SJCRH30 (cell line): ENCODE results near the gene ALG13. TPM values are rescaled to one million over a fixed set of nuclear protein-coding genes. Genes with fewer than 3 reads are reported as not detected.
"Not testable (repeated sequence)": the region's sequence is repeated elsewhere in the genome, so short reads cannot be mapped to it uniquely, and the experiment has no call there.

Source experiments
- DNase-seq, 2 experiments: peaks; one replicate each; pipeline ENCODE4 v3.0.0-alpha.2; 2015 to 2020
- H3K27ac ChIP-seq: fragments of 250-450 bp; sonication (Bioruptor Pico); 2 replicates; pipeline ENCODE4 v1.5.1; 2020; ENCODE audit warnings: mild to moderate bottlenecking, moderate library complexity
- H3K27me3 ChIP-seq: fragments of 250-450 bp; sonication (Bioruptor Pico); 2 replicates; pipeline ENCODE4 v1.5.1; 2020; ENCODE audit warnings: mild to moderate bottlenecking, moderate library complexity
- H3K36me3 ChIP-seq: fragments of 250-450 bp; sonication (Bioruptor Pico); 2 replicates; pipeline ENCODE4 v1.5.1; 2020; ENCODE audit warnings: mild to moderate bottlenecking, moderate library complexity
- H3K4me1 ChIP-seq: fragments of 250-450 bp; sonication (Bioruptor Pico); 2 replicates; pipeline ENCODE4 v1.5.1; 2020; ENCODE audit warnings: mild to moderate bottlenecking, moderate library complexity
- H3K4me3 ChIP-seq: fragments of 250-450 bp; sonication (Bioruptor Pico); 2 replicates; pipeline ENCODE4 v1.5.1; 2020; ENCODE audit warnings: mild to moderate bottlenecking, moderate library complexity
- H3K9me3 ChIP-seq: fragments of 250-450 bp; sonication (Bioruptor Pico); replicated peaks from 2 replicates; pipeline ENCODE4 v1.5.1; 2020; ENCODE audit warnings: mild to moderate bottlenecking, moderate library complexity
- total RNA-seq: library from RNA; depleted of rRNA; stranded (reverse); fragments of >200 nt; shearing (Covaris generic); gene quantifications from 2 replicates; pipeline ENCODE4 v1.2.3, GENCODE V29; 2014; rRNA removed

ALG13 gene
- total RNA-seq = 96.9 and 114 TPM in 2 replicates

GRCh38 chrX:111680988-111681779 is at the start of gene ALG13:
TSS of gene ALG13 (plus strand) at chrX:111681170. CDS start at chrX:111681219, 49 bp downstream.
- Histone ChIP-seq H3K27me3 (no peaks in the 10 kb centered on the region), H3K9me3 (no peaks in the 10 kb centered on the region), H3K27ac (peak within 1 kb of the TSS; percentile 100), H3K4me3 (peak within 1 kb of the TSS; percentile 97), H3K36me3 (peaks cover 28% of the 10 kb centered on the region), H3K4me1 (no peaks in the 10 kb centered on the region; the same call in 1 of the 2 replicates)
- DNase-seq = peak; percentile 95 to 97

DNA sequence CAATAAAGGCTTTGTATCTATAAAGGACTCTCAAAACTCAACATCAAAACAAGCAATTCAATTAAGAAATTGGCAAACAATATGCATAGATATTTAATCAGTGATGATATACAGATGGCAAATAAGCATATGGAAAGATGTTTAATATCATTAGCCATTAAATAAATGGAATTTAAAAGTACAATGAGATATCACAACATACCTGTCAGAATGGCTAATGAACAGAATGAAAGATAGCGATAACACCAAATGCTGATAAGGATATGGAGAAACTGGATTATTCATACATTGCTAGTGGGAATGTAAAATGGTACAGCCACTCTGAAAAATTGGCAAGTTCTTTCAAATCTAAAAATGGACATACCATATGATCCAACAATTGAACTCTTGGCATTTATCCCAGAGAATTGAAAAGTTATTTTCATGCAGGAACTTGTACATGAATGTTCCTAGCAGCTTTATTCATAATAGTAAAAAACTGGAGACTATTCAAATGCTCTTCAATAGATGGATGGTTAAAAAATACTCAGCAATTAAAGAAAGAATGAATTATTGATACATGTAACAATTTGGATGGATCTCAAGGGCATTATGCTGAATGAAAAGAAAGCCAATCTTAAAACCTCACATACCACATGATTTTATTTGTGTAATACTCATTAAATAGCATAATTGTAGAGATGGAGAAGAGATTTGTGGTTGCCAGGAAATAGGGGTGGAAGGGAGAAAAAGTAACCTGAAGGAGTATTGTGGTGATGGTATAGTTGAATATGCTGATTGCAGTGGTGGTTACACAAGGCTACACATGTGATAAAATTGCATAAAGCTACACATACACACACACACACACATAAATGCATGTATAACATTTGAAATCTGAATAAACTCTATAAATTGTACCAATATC is 45.9 kb upstream of the ALG13 start:
- no peak overlapping the region for H3K27ac ChIP-seq
- H3K4me3 ChIP-seq = no peak overlapping the region
- no peaks in the 10 kb centered on the region for H3K27me3 ChIP-seq
- no peaks in the 10 kb centered on the region for H3K4me1 ChIP-seq
- no peaks in the 10 kb centered on the region for H3K36me3 ChIP-seq
- H3K9me3 ChIP-seq = no peaks in the 10 kb centered on the region
- DNase-seq = no peak

DNA sequence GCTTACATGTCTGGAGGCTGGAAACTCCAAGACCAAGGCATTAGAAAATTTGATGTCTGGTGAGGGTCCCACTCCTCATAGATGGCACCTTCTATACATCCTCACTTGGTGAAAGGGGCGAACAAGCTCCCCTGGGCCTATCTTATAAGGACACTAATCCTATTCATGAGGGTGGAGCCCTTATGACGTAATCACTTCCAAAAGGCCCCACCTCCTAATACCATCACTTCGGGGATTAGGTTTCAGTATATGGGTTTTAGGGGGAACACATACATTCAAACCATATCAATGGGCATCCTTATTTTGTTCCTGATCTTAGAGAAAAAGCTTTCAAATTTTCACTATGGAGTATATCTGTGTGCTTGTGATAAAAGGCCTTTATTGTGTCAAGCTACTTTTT is 39.0 kb upstream of the ALG13 start:
- Histone ChIP-seq H3K27ac (no peak overlapping the region), H3K27me3 (no peaks in the 10 kb centered on the region), H3K9me3 (no peaks in the 10 kb centered on the region), H3K4me1 (peaks cover 4% of the 10 kb centered on the region; the same call in 1 of the 2 replicates), H3K36me3 (no peaks in the 10 kb centered on the region), H3K4me3 (no peak overlapping the region)
- DNase-seq = peak in 1 of 2 experiments; percentile 25

DNA sequence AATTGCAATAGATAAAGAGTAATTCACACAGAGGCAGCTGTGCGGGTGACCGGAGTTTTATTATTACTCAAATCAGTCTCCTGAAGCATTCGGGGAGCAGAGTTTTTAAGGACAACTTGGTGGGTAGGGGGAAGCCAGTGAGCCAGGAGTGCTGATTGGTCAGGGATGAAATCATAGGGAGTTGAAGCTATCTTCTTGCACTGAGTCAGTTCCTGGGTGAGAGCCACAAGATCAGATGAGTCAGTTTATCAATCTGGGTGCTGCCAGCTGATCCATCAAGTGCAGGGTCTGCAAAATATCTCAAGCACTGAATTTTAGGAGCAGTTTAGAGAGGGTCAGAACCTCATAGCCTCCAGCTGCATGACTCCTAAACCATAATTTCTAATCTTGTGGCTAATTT is 35.8 kb upstream of the ALG13 start:
- not testable (repeated sequence) for H3K27me3 ChIP-seq, H3K4me1 ChIP-seq, H3K4me3 ChIP-seq, H3K9me3 ChIP-seq, DNase-seq, H3K27ac ChIP-seq, H3K36me3 ChIP-seq

DNA sequence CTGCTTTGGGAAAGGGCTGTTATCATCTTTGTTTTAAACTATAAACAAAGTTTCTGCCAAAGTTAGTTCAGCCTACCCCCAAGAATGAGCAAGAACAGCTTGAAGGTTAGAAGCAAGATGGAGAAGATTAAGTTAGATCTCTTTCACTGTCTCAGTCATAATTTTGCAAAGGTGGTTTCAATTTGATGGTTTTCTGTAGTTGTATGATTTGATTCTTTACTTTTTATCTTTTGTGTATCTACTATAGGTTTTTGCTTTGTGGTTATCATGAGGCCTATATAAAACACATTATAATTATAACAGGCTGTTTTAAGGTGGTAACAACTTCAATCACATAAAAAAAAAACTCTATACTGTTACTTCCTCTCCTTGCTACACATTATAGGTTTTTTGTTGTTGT is 35.4 kb upstream of the ALG13 start:
- H3K27ac ChIP-seq = no peak overlapping the region
- no peak overlapping the region for H3K4me3 ChIP-seq
- H3K36me3 ChIP-seq = no peaks in the 10 kb centered on the region
- peaks cover 4% of the 10 kb centered on the region; the same call in 1 of the 2 replicates for H3K4me1 ChIP-seq
- H3K27me3 ChIP-seq = no peaks in the 10 kb centered on the region
- H3K9me3 ChIP-seq = no peaks in the 10 kb centered on the region
- DNase-seq = no peak

DNA sequence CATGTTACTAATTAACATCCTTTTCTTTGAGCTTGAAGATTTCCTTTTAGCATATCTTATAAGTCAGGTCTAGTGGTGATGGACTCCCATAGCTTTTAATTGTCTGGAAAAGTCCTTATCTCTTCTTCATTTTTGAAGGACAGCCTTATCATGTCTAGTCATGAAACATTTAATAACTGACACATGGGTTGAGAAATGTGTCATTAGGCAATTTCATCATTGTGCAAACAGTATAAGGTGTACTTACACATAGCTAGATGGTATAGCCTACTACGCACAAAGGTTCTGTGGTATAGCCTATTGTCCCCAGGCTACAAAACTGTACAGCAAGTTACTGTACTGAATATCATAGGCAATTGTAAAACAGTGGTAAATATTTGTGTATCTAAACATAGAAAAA is 34.5 kb upstream of the ALG13 start:
- Histone ChIP-seq H3K9me3 (no peaks in the 10 kb centered on the region), H3K36me3 (no peaks in the 10 kb centered on the region), H3K27ac (no peak overlapping the region), H3K4me1 (peaks cover 4% of the 10 kb centered on the region; the same call in 1 of the 2 replicates), H3K27me3 (no peaks in the 10 kb centered on the region), H3K4me3 (no peak overlapping the region)
- no peak for DNase-seq

DNA sequence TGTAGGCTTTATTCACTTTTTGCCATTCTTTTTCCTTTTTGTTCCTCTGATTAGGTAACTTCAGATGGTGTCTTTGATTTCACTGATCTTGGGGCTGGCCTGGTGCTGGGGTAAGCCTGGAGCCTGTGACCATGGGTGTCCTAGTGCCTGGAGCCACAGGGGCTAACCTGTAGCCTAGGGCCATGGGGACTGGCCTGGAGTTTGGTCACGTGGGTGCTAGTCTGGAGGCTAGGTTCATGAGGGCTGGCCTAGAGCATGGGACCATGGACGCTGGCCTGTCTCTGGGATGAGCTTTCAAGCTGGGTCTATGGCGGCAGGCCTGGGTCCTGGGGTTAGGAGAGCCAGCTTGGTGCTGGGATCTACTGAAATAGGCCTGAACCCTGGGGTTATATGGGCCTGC is 32.2 kb upstream of the ALG13 start:
- H3K36me3 ChIP-seq = no peaks in the 10 kb centered on the region

DNA sequence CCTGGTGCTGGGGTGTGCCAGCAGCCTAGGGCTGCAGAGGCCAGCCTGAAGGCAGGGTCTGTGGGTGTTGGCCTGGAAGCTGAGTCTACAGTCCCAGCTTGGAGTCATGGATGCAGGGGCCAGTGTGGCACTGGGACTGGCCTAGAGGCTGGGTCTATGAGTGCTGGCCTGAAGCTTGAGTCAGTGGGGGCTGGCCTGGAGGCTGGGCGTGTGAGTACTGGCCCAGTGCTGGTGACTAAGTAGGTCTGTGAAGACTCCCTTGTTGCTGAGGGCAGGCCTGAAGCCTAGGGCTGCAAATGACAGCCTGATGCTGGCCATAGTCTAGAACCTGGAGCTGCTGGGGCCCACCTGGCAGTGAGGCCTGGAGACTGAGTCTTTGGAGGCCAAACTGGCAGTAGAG is 31.3 kb upstream of the ALG13 start:
- Histone ChIP-seq H3K4me1 (no peaks in the 10 kb centered on the region), H3K27ac (no peak overlapping the region), H3K36me3 (no peaks in the 10 kb centered on the region), H3K27me3 (no peaks in the 10 kb centered on the region), H3K9me3 (no peaks in the 10 kb centered on the region), H3K4me3 (no peak overlapping the region)
- DNase-seq = no peak

More for the DNA sequence above, 32.2 kb upstream of the ALG13 start:
- Histone ChIP-seq H3K27ac (no peak overlapping the region), H3K4me3 (no peak overlapping the region), H3K27me3 (no peaks in the 10 kb centered on the region), H3K9me3 (no peaks in the 10 kb centered on the region), H3K4me1 (peaks cover 4% of the 10 kb centered on the region; the same call in 1 of the 2 replicates)
- no peak for DNase-seq

DNA sequence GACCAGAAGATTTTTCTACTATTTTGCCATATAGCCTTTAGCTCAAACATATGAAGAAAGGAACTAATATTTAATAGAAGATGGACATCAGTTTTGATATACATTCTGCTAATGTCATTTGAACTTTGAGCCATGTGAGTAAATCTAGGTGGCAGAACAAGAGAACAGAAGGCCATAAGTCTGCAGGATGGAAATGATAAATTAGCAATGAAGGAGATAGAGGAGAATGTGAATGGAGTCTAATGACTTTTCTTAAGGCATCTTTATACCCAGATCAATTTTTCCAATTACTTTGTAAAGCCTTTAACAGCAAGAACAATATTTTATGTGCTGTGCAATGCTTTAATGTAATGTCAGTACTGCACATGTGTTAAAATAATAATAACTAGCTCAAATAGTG is 30.1 kb upstream of the ALG13 start:
- H3K27me3 ChIP-seq = no peaks in the 10 kb centered on the region
- H3K4me1 ChIP-seq = no peaks in the 10 kb centered on the region
- H3K36me3 ChIP-seq = no peaks in the 10 kb centered on the region
- no peak for DNase-seq
- H3K9me3 ChIP-seq = no peaks in the 10 kb centered on the region
- no peak overlapping the region for H3K4me3 ChIP-seq
- no peak overlapping the region for H3K27ac ChIP-seq

- H3K27ac ChIP-seq = no peak overlapping the region
- no peaks in the 10 kb centered on the region for H3K4me1 ChIP-seq
- no peaks in the 10 kb centered on the region for H3K9me3 ChIP-seq
- H3K4me3 ChIP-seq = no peak overlapping the region
- H3K27me3 ChIP-seq = no peaks in the 10 kb centered on the region
- peak in 1 of 2 experiments; percentile 46 for DNase-seq
- H3K36me3 ChIP-seq = no peaks in the 10 kb centered on the region
Measured at GRCh38 chrX:111652719-111653118, 28.3 kb upstream of the ALG13 start.

DNA sequence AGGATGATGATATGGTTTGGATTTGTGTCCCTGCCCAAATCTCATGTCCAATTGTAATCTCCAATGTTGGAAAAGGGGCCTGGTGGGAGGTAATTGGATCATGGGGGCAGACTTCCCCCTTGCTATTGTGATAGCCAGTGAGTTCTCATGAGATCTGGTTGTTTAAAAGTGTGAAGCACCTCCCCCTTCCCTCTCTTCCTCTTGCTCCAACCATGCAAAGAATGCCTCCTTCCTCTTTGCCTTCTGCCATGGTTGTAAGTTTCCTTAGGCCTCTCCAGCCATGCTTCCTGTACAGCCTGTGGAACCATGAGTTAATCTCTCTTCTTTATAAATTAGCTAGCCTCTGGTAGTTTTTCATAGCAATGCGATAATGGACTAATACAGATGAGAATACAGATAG is 19.7 kb upstream of the ALG13 start:
- DNase-seq = no peak
- Histone ChIP-seq H3K4me1 (no peaks in the 10 kb centered on the region), H3K27me3 (no peaks in the 10 kb centered on the region), H3K4me3 (no peak overlapping the region), H3K36me3 (no peaks in the 10 kb centered on the region), H3K9me3 (no peaks in the 10 kb centered on the region), H3K27ac (no peak overlapping the region)

DNA sequence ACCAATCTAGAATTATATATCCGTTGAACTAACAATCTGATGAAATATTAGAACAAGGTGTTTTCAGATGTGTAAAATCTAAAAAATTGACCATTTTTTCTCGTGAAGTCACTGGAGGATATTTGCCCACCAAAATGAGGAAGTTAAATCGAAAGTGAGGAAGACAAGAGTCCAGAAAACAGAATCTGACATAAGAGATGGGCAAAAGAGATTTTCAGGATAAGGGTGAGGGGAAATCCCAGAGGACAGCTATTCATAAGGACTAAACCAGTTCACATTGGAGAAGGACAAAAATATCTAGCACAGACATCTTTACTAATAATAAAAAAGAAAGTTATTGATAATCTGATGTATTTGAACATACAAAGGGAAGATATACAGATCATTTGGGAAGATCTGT is 18.7 kb upstream of the ALG13 start:
- no peak for DNase-seq
- Histone ChIP-seq H3K4me1 (no peaks in the 10 kb centered on the region), H3K36me3 (no peaks in the 10 kb centered on the region), H3K9me3 (no peaks in the 10 kb centered on the region), H3K27ac (no peak overlapping the region), H3K27me3 (no peaks in the 10 kb centered on the region), H3K4me3 (no peak overlapping the region)

DNA sequence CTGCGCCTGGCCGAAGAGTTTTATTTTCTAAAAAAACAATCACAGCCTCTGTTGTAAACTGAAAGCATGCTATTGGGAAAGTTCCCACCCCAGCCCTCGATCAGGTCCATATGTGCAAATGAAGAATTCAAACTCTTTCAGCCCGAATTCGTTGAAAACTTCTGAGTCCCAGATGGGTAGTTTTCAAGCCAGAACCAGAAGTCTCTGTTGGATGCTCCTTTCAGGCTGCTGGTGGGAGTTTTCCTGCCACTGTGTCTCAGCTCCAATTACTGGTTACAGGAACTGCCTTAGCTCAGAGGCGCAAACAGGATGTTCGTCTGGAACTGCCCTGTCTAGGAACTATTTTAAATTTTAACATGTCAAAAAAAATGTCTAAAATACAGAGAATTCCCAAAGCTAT is 9.3 kb upstream of the ALG13 start:
- Histone ChIP-seq H3K36me3 (no peaks in the 10 kb centered on the region), H3K9me3 (no peaks in the 10 kb centered on the region), H3K4me1 (no peaks in the 10 kb centered on the region), H3K27ac (no peak overlapping the region), H3K27me3 (no peaks in the 10 kb centered on the region), H3K4me3 (no peak overlapping the region)
- no peak for DNase-seq

DNA sequence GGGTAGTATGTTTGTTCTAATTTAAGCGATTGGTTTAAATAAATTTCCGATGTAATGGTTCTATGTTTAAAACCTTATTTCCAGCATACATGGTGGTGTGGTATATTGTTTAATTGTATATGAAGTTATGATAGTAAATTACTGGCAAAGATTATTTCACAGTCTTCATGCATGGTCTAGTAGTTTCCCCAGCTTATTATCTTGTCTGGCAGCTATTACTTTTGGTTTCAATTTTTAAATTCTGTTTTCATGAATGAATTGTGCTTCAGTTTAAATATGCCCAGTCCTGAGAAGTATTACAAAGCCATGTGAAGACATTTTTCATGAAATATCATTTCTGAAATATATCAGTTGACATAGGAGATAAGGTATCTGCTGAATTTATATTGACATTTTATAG is 6.3 kb downstream of the ALG13 start:
- no peak for DNase-seq
- H3K4me3 ChIP-seq = no peak overlapping the region
- no peaks in the 10 kb centered on the region for H3K9me3 ChIP-seq
- no peaks in the 10 kb centered on the region; the same call in 1 of the 2 replicates for H3K4me1 ChIP-seq
- H3K27me3 ChIP-seq = no peaks in the 10 kb centered on the region
- peaks cover 84% of the 10 kb centered on the region for H3K36me3 ChIP-seq
- no peak overlapping the region for H3K27ac ChIP-seq

- H3K4me1 ChIP-seq = no peaks in the 10 kb centered on the region
- H3K27me3 ChIP-seq = no peaks in the 10 kb centered on the region
- H3K4me3 ChIP-seq = no peak overlapping the region
- no peak for DNase-seq
- H3K36me3 ChIP-seq = peaks cover 34% of the 10 kb centered on the region
- no peaks in the 10 kb centered on the region for H3K9me3 ChIP-seq
- H3K27ac ChIP-seq = no peak overlapping the region
Measured at GRCh38 chrX:111695297-111695880, 14.4 kb downstream of the ALG13 start.
